Activated T-helper 1 cell treated with anti-CD3 and anti-CD28 coated beads, Interleukin-12 subunit alpha, Interleukin-12 subunit beta, Interleukin-2, Interleukin-4 antibody, amounts not matched to agents 30 ng/mL and 10 ng/mL and 1 ng/mL, durations not matched to agents 14 hours and 24 hours and 36 hours (primary cell): Measurements from ENCODE around the gene ANKRD11. TPM values are rescaled to one million over a fixed set of nuclear protein-coding genes. Genes with fewer than 3 reads are reported as not detected.

Experiments
- DNase-seq: peaks from one replicate; pipeline ENCODE4 v3.0.0; 2021; ENCODE audit warnings: low spot score
- H3K27ac Mint-ChIP-seq: one replicate; pipeline ENCODE4 v1.8.0; 2021; ENCODE audit warnings: mild to moderate bottlenecking, mixed read lengths
- H3K27me3 Mint-ChIP-seq: one replicate; pipeline ENCODE4 v1.8.0; 2022; ENCODE audit warnings: mild to moderate bottlenecking, moderate library complexity, mixed read lengths; ENCODE audit not compliant: insufficient read depth
- H3K36me3 Mint-ChIP-seq: one replicate; pipeline ENCODE4 v1.8.0; 2021; ENCODE audit warnings: low read depth, mixed read lengths
- H3K4me1 Mint-ChIP-seq: one replicate; pipeline ENCODE4 v1.8.0; 2021; ENCODE audit warnings: low read depth, mixed read lengths
- H3K4me3 Mint-ChIP-seq: one replicate; pipeline ENCODE4 v1.8.0; 2021; ENCODE audit warnings: mild to moderate bottlenecking, moderate library complexity, mixed read lengths
- H3K9me3 Mint-ChIP-seq: one replicate; pipeline ENCODE4 v1.8.0; 2021; ENCODE audit warnings: mixed read lengths
- intact Hi-C: fragments of 100-400 bp; cut with micrococcal nuclease; formaldehyde crosslinking; loops from one replicate; pipeline ENCODE4 v1.15.1; 2024
- total RNA-seq: library from RNA; stranded (reverse); gene quantifications from 2 replicates; pipeline ENCODE4 v1.2.3, GENCODE V29; 2022

ANKRD11 gene
- total RNA-seq, 1 donor from 2014 or later: 176 TPM

DNA sequence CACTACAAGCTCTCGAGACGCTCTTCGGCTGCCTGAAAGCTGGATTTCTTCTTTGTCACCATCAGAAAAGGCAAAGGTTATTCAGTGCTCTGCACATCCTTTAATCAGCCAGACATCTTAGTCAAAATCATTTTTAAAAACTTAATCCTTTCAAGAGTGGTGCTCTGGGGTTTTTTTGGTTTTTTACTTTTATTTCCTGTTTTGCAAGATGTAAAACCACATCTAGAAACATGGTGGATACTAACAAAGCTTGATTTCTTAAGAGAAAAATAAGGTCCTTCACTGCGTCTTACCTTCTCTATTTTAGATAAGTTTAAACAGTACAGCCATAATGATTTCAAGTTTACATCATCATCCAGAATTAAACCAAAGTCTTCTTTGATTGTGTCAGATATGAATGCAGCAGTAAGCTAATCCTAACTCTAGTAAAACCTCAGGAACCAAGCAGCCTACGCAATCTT lies 6.3 kb downstream of the ANKRD11 start:
- Mint-ChIP-seq H3K4me1 (peaks cover 87% of the 10 kb centered on the region), H3K4me3 (peak overlapping the region; percentile 83), H3K36me3 (peaks cover 31% of the 10 kb centered on the region), H3K27me3 (no peaks in the 10 kb centered on the region), H3K9me3 (no peaks in the 10 kb centered on the region), H3K27ac (peak overlapping the region; percentile 91)
- DNase-seq: no peak
- intact Hi-C loops: loop anchor here (1.0 to 2.0 kb wide), 3 partner anchors 44 to 159 kb away; no protein-coding TSS in a partner anchor

DNA sequence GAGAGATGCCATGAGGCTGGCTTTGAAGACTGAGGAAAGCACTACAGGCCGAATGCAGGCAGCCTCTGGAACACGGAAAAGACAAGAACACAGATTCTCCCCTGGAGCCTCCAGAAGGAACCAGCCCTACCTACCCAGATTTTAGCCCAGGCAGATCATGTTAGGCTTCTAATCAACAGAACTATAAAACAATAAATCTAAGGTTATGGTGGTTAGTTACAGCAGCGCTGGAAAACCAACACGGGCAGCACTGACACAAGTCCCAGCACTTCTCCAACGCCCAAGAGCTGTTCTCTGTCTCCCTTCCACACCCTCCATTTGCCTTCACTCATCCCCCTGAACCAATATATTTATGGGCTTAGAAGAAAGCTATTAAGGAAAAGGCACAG lies 7.5 kb downstream of the ANKRD11 start:
- DNase-seq: no peak
- no peaks in the 10 kb centered on the region for H3K27me3 Mint-ChIP-seq
- H3K36me3 Mint-ChIP-seq: peaks cover 29% of the 10 kb centered on the region
- intact Hi-C loops: no loop called here
- peak overlapping the region; percentile 50 for H3K27ac Mint-ChIP-seq
- H3K4me1 Mint-ChIP-seq: peaks cover 87% of the 10 kb centered on the region
- no peaks in the 10 kb centered on the region for H3K9me3 Mint-ChIP-seq
- peak overlapping the region; percentile 83 for H3K4me3 Mint-ChIP-seq

DNA sequence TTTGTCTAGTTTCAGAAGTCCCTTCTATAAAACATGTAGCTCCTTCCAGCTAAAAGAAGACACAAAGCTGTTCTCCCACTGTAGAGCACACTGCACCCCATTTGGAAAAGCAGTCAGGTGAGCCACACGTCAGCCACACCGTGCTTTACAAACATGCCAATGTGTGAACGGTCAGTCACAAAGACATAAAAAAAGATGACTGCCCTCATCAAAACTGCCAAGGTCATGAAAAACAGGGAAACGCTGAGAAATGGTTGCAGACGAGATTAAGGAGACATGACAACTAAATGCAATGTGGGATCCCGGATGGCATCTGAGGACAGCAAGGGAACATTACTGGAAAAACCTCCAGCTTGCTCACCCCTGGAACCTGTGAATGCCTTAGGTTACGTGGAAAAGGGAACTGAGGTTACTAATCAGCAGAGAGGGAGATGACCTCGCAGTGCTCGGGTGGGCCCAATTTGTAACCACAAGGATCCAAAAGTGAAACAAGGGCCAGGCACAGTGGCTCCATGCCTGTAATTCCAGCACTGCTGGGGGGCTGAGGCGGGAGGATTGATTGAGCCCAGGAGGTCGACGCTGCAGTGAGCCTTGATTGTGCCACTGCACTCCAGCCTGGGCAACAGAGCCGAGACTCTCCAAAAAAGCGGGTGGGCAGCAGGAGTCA lies 8.1 kb downstream of the ANKRD11 start:
- H3K9me3 Mint-ChIP-seq: no peaks in the 10 kb centered on the region
- peaks cover 29% of the 10 kb centered on the region for H3K36me3 Mint-ChIP-seq
- H3K27me3 Mint-ChIP-seq: no peaks in the 10 kb centered on the region
- no peak for DNase-seq
- peak overlapping the region; percentile 19 for H3K27ac Mint-ChIP-seq
- intact Hi-C loops: no loop called here
- peaks cover 84% of the 10 kb centered on the region for H3K4me1 Mint-ChIP-seq
- peak overlapping the region; percentile 83 for H3K4me3 Mint-ChIP-seq

DNA sequence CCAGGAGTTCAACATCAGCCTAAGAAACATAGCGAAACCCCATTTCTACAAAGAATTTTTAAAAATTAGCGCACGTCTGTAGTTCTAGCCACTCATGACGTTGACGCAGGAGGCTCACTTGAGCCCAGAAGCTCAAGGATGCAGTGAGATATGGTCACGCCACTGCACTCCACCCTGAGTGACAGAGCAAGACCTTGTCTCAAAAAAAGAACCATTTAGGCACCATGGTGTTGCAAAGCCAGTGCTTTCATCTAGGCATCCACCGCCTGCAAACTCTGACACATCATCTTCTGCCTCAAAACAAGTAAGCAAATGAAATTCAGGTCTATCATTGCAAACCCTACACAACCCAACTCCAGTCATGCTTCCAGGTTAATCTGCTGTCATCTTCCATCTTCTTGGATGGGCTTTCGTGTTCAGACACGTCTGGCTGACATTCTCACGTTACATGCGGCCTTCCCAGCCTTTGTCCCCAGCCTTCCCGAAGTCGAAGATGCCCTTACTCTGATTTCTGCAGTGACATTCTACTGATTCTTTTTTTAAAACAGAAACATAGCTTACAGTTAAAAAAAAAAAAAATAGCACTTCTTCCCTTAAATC lies 8.9 kb downstream of the ANKRD11 start:
- Mint-ChIP-seq H3K4me1 (peaks cover 84% of the 10 kb centered on the region), H3K27me3 (no peaks in the 10 kb centered on the region), H3K9me3 (no peaks in the 10 kb centered on the region), H3K27ac (peak overlapping the region; percentile 45), H3K4me3 (no peak overlapping the region), H3K36me3 (peaks cover 29% of the 10 kb centered on the region)
- intact Hi-C loops: no loop called here
- DNase-seq: no peak

DNA sequence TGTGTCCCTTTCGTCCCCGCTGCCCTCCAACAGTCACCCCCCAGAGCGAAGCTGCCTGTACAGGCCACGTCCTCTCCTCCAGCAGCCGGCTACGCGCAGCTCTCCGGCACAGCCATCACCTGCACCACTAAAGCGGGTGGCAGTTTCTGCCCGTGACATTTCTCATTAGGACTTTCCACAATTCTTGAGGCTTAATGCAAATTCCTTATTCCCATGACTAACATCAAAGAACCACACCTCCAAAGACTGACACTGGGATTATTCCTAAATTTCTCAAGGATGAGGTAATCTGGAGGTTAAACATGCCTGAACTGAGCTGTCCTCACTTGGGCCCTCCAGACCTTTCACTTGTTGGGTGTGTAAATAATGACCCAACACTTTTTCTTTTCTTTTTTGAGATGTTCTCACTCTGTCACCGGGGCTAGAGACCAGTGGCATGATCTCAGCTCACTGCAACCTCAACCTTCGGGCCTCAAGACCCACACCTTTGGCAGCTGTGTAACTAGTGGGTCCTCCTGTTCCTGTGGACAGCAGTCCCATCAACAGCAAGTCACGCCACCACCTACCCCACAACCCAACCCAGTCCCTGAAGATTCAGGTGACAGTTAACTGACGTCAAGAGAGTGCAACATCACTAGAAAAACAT lies 11.7 kb downstream of the ANKRD11 start:
- Mint-ChIP-seq H3K36me3 (peaks cover 28% of the 10 kb centered on the region), H3K27me3 (no peaks in the 10 kb centered on the region), H3K4me1 (peaks cover 83% of the 10 kb centered on the region), H3K9me3 (no peaks in the 10 kb centered on the region), H3K27ac (peak overlapping the region; percentile 84), H3K4me3 (peak overlapping the region; percentile 60)
- intact Hi-C loops: no loop called here
- no peak for DNase-seq

DNA sequence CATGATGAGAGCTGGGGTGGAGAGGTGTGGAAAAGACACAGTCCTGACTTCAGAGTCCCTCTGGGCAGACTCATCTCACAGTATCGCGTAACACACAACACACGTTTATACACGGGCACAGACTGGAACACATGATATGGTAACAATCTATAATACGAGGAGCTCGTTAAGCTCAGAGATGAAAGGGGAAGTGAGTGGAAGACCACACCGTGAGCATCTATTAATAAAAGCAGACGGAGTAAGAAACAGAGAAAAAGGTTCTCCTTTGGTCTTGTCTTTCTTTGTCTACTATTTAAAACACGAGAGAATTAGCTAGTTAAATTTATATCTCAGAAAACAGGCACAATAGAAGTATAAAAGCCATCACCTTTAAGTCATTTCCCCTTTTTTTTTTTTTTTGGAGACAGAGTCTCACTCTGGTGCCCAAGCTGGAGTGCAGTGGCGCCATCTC lies 13.5 kb downstream of the ANKRD11 start:
- no peaks in the 10 kb centered on the region for H3K27me3 Mint-ChIP-seq
- DNase-seq: no peak
- H3K9me3 Mint-ChIP-seq: no peaks in the 10 kb centered on the region
- intact Hi-C loops: loop anchor here (1.0 kb wide), 1 partner anchor 8 kb away; no protein-coding TSS in a partner anchor
- peak overlapping the region; percentile 32 for H3K27ac Mint-ChIP-seq
- peak overlapping the region; percentile 3 for H3K4me3 Mint-ChIP-seq
- H3K36me3 Mint-ChIP-seq: peaks cover 16% of the 10 kb centered on the region
- H3K4me1 Mint-ChIP-seq: peaks cover 83% of the 10 kb centered on the region

DNA sequence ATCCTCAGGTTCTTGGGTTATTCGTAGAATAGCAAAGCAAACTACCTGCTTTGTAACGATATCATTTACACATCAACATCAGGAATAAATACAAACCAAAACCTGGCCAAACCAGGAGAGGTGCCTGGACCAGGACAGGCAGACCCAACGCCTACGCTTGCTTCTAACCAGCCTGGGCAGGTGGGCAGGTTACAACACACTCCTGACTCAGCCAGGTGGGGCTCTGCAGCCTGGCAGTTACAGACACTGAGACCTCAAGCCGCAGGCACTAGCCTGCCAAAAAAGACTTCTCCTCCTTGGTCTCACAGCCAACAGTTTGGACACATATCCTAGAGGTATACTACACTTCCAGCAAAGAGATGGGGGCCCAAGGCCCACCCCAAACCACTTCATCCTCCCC lies 14.0 kb downstream of the ANKRD11 start:
- no peaks in the 10 kb centered on the region for H3K9me3 Mint-ChIP-seq
- H3K36me3 Mint-ChIP-seq: peaks cover 17% of the 10 kb centered on the region
- no peaks in the 10 kb centered on the region for H3K27me3 Mint-ChIP-seq
- intact Hi-C loops: loop anchor here (1.0 kb wide), 1 partner anchor 9 kb away; no protein-coding TSS in a partner anchor
- H3K4me3 Mint-ChIP-seq: peak overlapping the region; percentile 3
- H3K4me1 Mint-ChIP-seq: peaks cover 83% of the 10 kb centered on the region
- H3K27ac Mint-ChIP-seq: peak overlapping the region; percentile 40
- no peak for DNase-seq

DNA sequence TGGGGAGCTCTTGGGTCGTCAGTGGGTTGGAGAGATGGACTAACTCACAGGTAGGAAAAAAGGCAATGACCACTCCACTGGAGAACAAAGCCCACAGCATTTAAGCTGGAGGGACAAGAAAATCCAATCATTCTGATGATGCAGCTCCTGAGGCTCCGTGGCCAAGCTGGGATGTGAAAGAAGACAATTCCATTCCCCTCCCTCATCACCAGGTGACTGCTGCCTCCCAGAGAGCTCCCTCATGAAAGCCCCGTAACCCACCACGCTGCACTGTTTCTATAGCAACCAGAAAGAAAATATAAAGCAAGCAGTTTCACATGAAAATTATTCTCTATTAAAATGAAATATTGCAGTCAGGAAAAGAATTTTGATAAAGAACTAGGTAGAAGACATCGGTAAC lies 15.2 kb downstream of the ANKRD11 start:
- H3K36me3 Mint-ChIP-seq: peaks cover 15% of the 10 kb centered on the region
- H3K27ac Mint-ChIP-seq: no peak overlapping the region
- no peak overlapping the region for H3K4me3 Mint-ChIP-seq
- no peak for DNase-seq
- no peaks in the 10 kb centered on the region for H3K9me3 Mint-ChIP-seq
- intact Hi-C loops: no loop called here
- no peaks in the 10 kb centered on the region for H3K27me3 Mint-ChIP-seq
- H3K4me1 Mint-ChIP-seq: peaks cover 76% of the 10 kb centered on the region

DNA sequence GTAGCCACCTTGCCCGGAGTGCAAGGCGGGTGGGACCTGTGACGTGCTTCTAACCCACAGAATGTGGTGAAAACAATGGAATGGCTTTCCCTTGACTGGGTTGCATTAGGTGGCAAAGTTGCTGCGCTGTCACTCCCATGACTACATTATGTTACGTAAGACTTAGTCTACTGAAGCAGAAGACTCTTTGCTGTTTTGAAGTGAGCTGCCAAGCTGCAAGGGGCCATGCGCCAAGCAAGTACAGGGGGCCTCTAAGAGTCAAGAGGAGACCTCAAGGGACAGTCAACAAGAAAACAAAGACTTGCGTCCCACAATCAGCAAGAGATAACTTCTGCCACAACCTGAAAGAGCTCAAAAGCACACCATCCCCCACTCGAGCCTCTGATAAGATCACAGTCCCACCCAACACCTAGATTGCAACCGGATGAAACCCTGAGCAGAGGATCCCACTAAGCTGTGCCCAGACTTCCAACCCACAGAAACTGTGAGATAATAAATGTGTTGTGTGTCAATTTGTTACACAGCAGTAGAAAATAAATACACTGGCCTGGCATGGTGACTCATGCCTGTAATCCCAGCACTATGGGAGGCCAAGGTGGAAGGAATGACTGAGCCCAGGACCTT lies 16.5 kb downstream of the ANKRD11 start:
- Mint-ChIP-seq H3K27ac (peak overlapping the region; percentile 32), H3K9me3 (no peaks in the 10 kb centered on the region), H3K27me3 (no peaks in the 10 kb centered on the region), H3K4me3 (no peak overlapping the region), H3K36me3 (peaks cover 15% of the 10 kb centered on the region), H3K4me1 (peaks cover 72% of the 10 kb centered on the region)
- DNase-seq: no peak
- intact Hi-C loops: no loop called here

DNA sequence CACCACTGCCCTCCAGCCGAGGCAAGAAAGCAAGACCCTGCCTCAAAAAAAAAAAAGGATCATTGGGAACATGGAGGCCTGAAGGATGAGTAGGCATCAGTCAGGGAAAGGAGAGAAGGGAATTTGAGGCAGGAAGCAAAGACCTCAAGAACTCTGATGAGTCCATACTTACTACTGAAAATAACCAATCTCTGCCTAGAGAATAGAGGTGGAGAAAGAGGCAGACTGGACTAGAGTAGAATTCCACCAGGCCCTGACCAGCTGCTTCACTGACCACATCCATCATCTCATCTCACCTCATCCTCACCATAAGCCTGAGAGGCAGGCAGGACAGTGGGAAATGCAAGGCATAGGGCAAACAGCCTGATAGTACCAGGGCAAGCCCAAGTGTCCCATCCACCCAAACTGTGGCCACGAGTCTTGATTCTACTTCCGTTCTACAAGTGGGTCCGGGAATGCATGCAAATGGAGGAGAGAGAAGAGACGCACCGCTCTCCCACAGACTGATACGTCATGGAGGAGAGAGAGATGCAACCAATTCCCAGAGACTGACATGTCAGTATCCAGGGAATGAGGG lies 17.1 kb downstream of the ANKRD11 start:
- intact Hi-C loops: no loop called here
- H3K27me3 Mint-ChIP-seq: no peaks in the 10 kb centered on the region
- H3K4me1 Mint-ChIP-seq: peaks cover 66% of the 10 kb centered on the region

DNA sequence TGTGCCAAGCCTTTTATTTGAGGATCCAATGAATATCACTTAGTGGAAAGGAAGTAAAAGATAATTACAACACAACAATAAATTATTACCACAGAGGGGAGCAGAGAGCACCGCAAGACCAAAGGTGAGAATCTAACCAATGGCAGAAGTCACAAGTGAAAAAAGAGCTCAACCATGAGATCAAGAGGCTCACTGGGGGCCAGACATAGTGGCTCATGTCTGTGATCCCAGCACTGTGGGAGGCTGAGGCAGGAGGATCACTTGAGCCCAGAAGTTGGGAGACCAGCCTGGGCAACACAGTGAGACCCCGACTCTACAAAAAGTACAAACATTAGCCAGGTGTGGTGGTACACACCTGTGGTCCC lies 17.7 kb downstream of the ANKRD11 start:
- Mint-ChIP-seq H3K4me1 (peaks cover 61% of the 10 kb centered on the region), H3K9me3 (no peaks in the 10 kb centered on the region), H3K4me3 (no peak overlapping the region), H3K36me3 (peaks cover 11% of the 10 kb centered on the region), H3K27ac (no peak overlapping the region), H3K27me3 (no peaks in the 10 kb centered on the region)
- intact Hi-C loops: no loop called here
- DNase-seq: no peak

More for the DNA sequence above, 17.1 kb downstream of the ANKRD11 start:
- no peaks in the 10 kb centered on the region for H3K9me3 Mint-ChIP-seq
- DNase-seq: no peak
- no peak overlapping the region for H3K4me3 Mint-ChIP-seq
- H3K27ac Mint-ChIP-seq: peak overlapping the region; percentile 11
- H3K36me3 Mint-ChIP-seq: peaks cover 11% of the 10 kb centered on the region

DNA sequence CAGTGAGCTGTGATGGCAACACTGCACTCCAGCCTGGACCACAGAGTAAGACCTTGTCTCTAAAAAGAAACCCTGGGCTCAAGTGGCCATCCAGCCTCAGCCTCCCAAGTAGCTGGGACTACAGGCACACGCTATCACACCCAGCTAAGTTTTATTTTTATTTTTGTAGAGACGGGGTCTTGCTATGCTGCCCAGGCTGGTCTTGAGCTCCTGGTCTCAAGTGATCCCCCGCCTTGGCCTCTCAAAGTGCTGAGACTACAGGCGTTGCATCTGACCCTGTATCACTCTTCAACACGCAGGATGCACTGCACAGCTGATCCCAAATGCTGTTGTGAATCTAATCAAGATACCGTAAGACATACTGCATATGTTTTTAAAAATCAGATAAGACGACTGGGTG lies 23.0 kb downstream of the ANKRD11 start:
- H3K27ac Mint-ChIP-seq: no peak overlapping the region
- H3K9me3 Mint-ChIP-seq: no peaks in the 10 kb centered on the region

More for the DNA sequence above, 23.0 kb downstream of the ANKRD11 start:
- Mint-ChIP-seq H3K27me3 (no peaks in the 10 kb centered on the region), H3K4me1 (peaks cover 38% of the 10 kb centered on the region), H3K36me3 (peaks cover 2% of the 10 kb centered on the region), H3K4me3 (no peak overlapping the region)
- DNase-seq: no peak
- intact Hi-C loops: no loop called here
